ENCODE measurements around the gene HCFC1R1.
A peak's percentile ranks its signal among the peaks of the same experiment; 100 is the strongest.

HCFC1R1 gene

GRCh38 chr16:3000540-3000939, 23.2 kb downstream of the HCFC1R1 start:
- no peak for DNase-seq (ENCODE audit: low read depth)

GRCh38 chr16:2999929-3000328, 23.8 kb downstream of the HCFC1R1 start:
- no peak for DNase-seq (ENCODE audit: low read depth)

- no peak for DNase-seq (ENCODE audit: low read depth)
These were observed 27.4 kb downstream of the HCFC1R1 start for GRCh38 chr16:2996298-2996697.

- DNase-seq (ENCODE audit: low read depth): no peak
These were observed 31.2 kb downstream of the HCFC1R1 start for GRCh38 chr16:2992383-2993081.

- DNase-seq (ENCODE audit: low read depth): no peak
These were observed 32.0 kb downstream of the HCFC1R1 start for GRCh38 chr16:2991566-2992261.

GRCh38 chr16:2990891-2991290, 32.9 kb downstream of the HCFC1R1 start:
- DNase-seq (ENCODE audit: low read depth): no peak

- DNase-seq (ENCODE audit: low read depth): no peak
These were observed 35.1 kb downstream of the HCFC1R1 start for GRCh38 chr16:2988590-2989099.

GRCh38 chr16:2987833-2988232, 35.9 kb downstream of the HCFC1R1 start:
- DNase-seq (ENCODE audit: low read depth): no peak

- no peak for DNase-seq (ENCODE audit: low read depth)
These were observed 36.5 kb downstream of the HCFC1R1 start for GRCh38 chr16:2987286-2987685.

GRCh38 chr16:2986623-2987188, 37.0 kb downstream of the HCFC1R1 start:
- no peak for DNase-seq (ENCODE audit: low read depth)

GRCh38 chr16:2985893-2986355, 37.8 kb downstream of the HCFC1R1 start:
- DNase-seq (ENCODE audit: low read depth): no peak

- no peak for DNase-seq (ENCODE audit: low read depth)
These were observed 38.3 kb downstream of the HCFC1R1 start for GRCh38 chr16:2985462-2985861.

- no peak for DNase-seq (ENCODE audit: low read depth)
These were observed 40.0 kb downstream of the HCFC1R1 start for GRCh38 chr16:2983706-2984136.

GRCh38 chr16:2982402-2982801, 41.3 kb downstream of the HCFC1R1 start:
- no peak for DNase-seq (ENCODE audit: low read depth)

GRCh38 chr16:2981899-2982250, 41.9 kb downstream of the HCFC1R1 start:
- no peak for DNase-seq (ENCODE audit: low read depth)

GRCh38 chr16:2981177-2981898, 42.4 kb downstream of the HCFC1R1 start:
- no peak for DNase-seq (ENCODE audit: low read depth)

- DNase-seq (ENCODE audit: low read depth): peak; percentile 84
These were observed 43.2 kb downstream of the HCFC1R1 start, which contains the start of gene PKMYT1 for GRCh38 chr16:2980227-2981176. TSS of gene PKMYT1 (minus strand) at chr16:2980446. CDS start at chr16:2979657, 789 bp downstream.

- DNase-seq (ENCODE audit: low read depth): no peak
These were observed 44.0 kb downstream of the HCFC1R1 start for GRCh38 chr16:2979669-2980226.

- no peak for DNase-seq (ENCODE audit: low read depth)
These were observed 46.3 kb downstream of the HCFC1R1 start for GRCh38 chr16:2977440-2977839.

- DNase-seq (ENCODE audit: low read depth): no peak
These were observed 47.1 kb downstream of the HCFC1R1 start for GRCh38 chr16:2976673-2977072.

- no peak for DNase-seq (ENCODE audit: low read depth)
These were observed 47.5 kb downstream of the HCFC1R1 start for GRCh38 chr16:2976201-2976600.
